ENCODE measurements around the gene ARHGEF7.

Gene ARHGEF7

GRCh38 chr13:111201304-111201940 is 86.3 kb downstream of the ARHGEF7 start:
- DNase-seq (ENCODE audit: low spot score) = no peak

GRCh38 chr13:111202156-111202621 is 87.1 kb downstream of the ARHGEF7 start:
- no peak for DNase-seq (ENCODE audit: low spot score)

GRCh38 chr13:111202745-111203144 is 87.6 kb downstream of the ARHGEF7 start:
- no peak for DNase-seq (ENCODE audit: low spot score)

GRCh38 chr13:111203736-111204389 is 88.8 kb downstream of the ARHGEF7 start:
- DNase-seq (ENCODE audit: low spot score) = no peak

GRCh38 chr13:111204438-111205177 is 89.5 kb downstream of the ARHGEF7 start:
- no peak for DNase-seq (ENCODE audit: low spot score)

- no peak for DNase-seq (ENCODE audit: low spot score)
These were observed 91.0 kb downstream of the ARHGEF7 start for GRCh38 chr13:111206148-111206547.

GRCh38 chr13:111209613-111210012 is 94.5 kb downstream of the ARHGEF7 start:
- peak; percentile 91 for DNase-seq (ENCODE audit: low spot score)

- DNase-seq (ENCODE audit: low spot score) = no peak
These were observed 95.0 kb downstream of the ARHGEF7 start for GRCh38 chr13:111210091-111210490.

- DNase-seq (ENCODE audit: low spot score) = peak; percentile 89
These were observed 95.7 kb downstream of the ARHGEF7 start for GRCh38 chr13:111210544-111211469.

GRCh38 chr13:111211789-111212516 is 96.8 kb downstream of the ARHGEF7 start:
- no peak for DNase-seq (ENCODE audit: low spot score)

- DNase-seq (ENCODE audit: low spot score) = no peak
These were observed 97.4 kb downstream of the ARHGEF7 start for GRCh38 chr13:111212517-111212873.

- DNase-seq (ENCODE audit: low spot score) = no peak
These were observed 99.0 kb downstream of the ARHGEF7 start for GRCh38 chr13:111213964-111214726.

- no peak for DNase-seq (ENCODE audit: low spot score)
These were observed 100.3 kb downstream of the ARHGEF7 start for GRCh38 chr13:111215081-111216047.

GRCh38 chr13:111216166-111216960 is 101.3 kb downstream of the ARHGEF7 start:
- no peak for DNase-seq (ENCODE audit: low spot score)

- no peak for DNase-seq (ENCODE audit: low spot score)
These were observed 102.5 kb downstream of the ARHGEF7 start for GRCh38 chr13:111217641-111218040.

- DNase-seq (ENCODE audit: low spot score) = no peak
These were observed 104.2 kb downstream of the ARHGEF7 start for GRCh38 chr13:111219280-111219679.

- no peak for DNase-seq (ENCODE audit: low spot score)
These were observed 104.8 kb downstream of the ARHGEF7 start for GRCh38 chr13:111219950-111220349.

- DNase-seq (ENCODE audit: low spot score) = no peak
These were observed 110.1 kb downstream of the ARHGEF7 start for GRCh38 chr13:111225166-111225565.
